HepG2 (cell line): ENCODE measurements around the gene ZNF324B. TPM values are rescaled to one million over a fixed set of nuclear protein-coding genes. Genes with fewer than 3 reads are reported as not detected.
A peak's percentile ranks its signal among the peaks of the same experiment; 100 is the strongest.

ENCODE experiments used
- ARNT2 ChIP-seq: sonication (generic); formaldehyde crosslinking; IDR thresholded peaks from 2 replicates; pipeline ENCODE4 v1.8.0; 2022; ENCODE audit warnings: mild to moderate bottlenecking, low read depth, missing genetic modification reagents, moderate library complexity
- ATF7 ChIP-seq, 2 experiments: fragments of 450-650 bp in 1 of 2; sonication (generic) in 1 of 2; formaldehyde crosslinking in 1 of 2; IDR thresholded peaks; 2 replicates each; pipeline versions ENCODE4 v1.4.0 to v1.6.1; 2016 to 2020; ENCODE audit warnings: antibody characterized with exemption in 1 of 2, mild to moderate bottlenecking in 1 of 2, missing genetic modification reagents in 1 of 2
- DRAP1 ChIP-seq: IDR thresholded peaks from 2 replicates; pipeline ENCODE4 v1.6.1; 2016; ENCODE audit warnings: missing genetic modification reagents, missing compliant biosample characterization
- E2F2 ChIP-seq: sonication (generic); formaldehyde crosslinking; IDR thresholded peaks from 2 replicates; pipeline ENCODE4 v1.4.0; 2020; ENCODE audit warnings: missing genetic modification reagents, borderline replicate concordance
- EHMT2 ChIP-seq: fragments of 200-600 bp; sonication (generic); IDR thresholded peaks from 2 replicates; pipeline ENCODE4 v1.7.0; 2017; ENCODE audit warnings: antibody characterized with exemption, low read depth, low read length, borderline replicate concordance
- GABPA ChIP-seq, 2 experiments: IDR thresholded peaks; 2 replicates each; pipeline ENCODE4 v1.6.1; 2011 to 2016; ENCODE audit warnings: low read depth in 2 of 2, low read length in 1 of 2, missing biosample characterization in 1 of 2, missing genetic modification characterization in 1 of 2
- HNF1A ChIP-seq, 2 experiments: sonication (generic) in 1 of 2; formaldehyde crosslinking in 1 of 2; IDR thresholded peaks; 2 replicates each; pipeline versions ENCODE4 v1.4.0 to v1.6.1; 2016 to 2020; ENCODE audit warnings: borderline replicate concordance in 1 of 2, low read depth in 1 of 2, mild to moderate bottlenecking in 1 of 2, missing genetic modification reagents in 1 of 2
- ISX ChIP-seq: sonication (generic); formaldehyde crosslinking; conservative IDR thresholded peaks from 2 replicates; pipeline ENCODE4 v1.5.0; 2020; ENCODE audit warnings: missing genetic modification reagents
- JDP2 ChIP-seq: sonication (generic); formaldehyde crosslinking; IDR thresholded peaks from 2 replicates; pipeline ENCODE4 v1.8.1; 2022; ENCODE audit warnings: missing genetic modification reagents, borderline replicate concordance
- KDM6A ChIP-seq: IDR thresholded peaks from 2 replicates; pipeline ENCODE4 v1.6.1; 2016; ENCODE audit warnings: low read depth
- KLF12 ChIP-seq: sonication (generic); formaldehyde crosslinking; IDR thresholded peaks from 2 replicates; pipeline ENCODE4 v1.4.0; 2020; ENCODE audit warnings: missing genetic modification reagents, borderline replicate concordance
- PAXIP1 ChIP-seq: sonication (generic); formaldehyde crosslinking; conservative IDR thresholded peaks from 2 replicates; pipeline ENCODE4 v1.4.0; 2020; ENCODE audit warnings: mild to moderate bottlenecking, missing genetic modification reagents, moderate library complexity
- SMARCE1 ChIP-seq: fragments of 450-650 bp; IDR thresholded peaks from 2 replicates; pipeline ENCODE4 v1.6.1; 2017; ENCODE audit warnings: borderline replicate concordance
- ZC3H4 ChIP-seq: sonication (generic); formaldehyde crosslinking; IDR thresholded peaks from 2 replicates; pipeline ENCODE4 v1.4.0; 2020; ENCODE audit warnings: missing genetic modification reagents, borderline replicate concordance
- ZNF446 ChIP-seq: sonication (generic); formaldehyde crosslinking; IDR thresholded peaks from 2 replicates; pipeline ENCODE4 v1.5.0; 2020; ENCODE audit warnings: mild to moderate bottlenecking, missing genetic modification reagents
- ZNF850 ChIP-seq: sonication (generic); formaldehyde crosslinking; conservative IDR thresholded peaks from 2 replicates; pipeline ENCODE4 v1.9.0; 2021; ENCODE audit warnings: mild to moderate bottlenecking, missing genetic modification reagents
- polyA plus RNA-seq, 8 experiments: library from polyadenylated mRNA; depleted of rRNA in 3 of 8; stranded (reverse) in 7 of 8; unstranded in 1 of 8; fragments of >200 nt; fragmentation: Illumina TruSeq in 4 of 8; extraction: Trizol in 4 of 8; gene quantifications; 2 replicates each; pipeline versions ENCODE4 v1.2.1 to v1.2.3, GENCODE V29; 2011 to 2016; ENCODE audit warnings: low read depth in 4 of 8, missing spikeins in 1 of 8, mixed read lengths in 1 of 8; ENCODE audit not compliant: insufficient read depth in 1 of 8
- total RNA-seq, 5 experiments: library from RNA; depleted of rRNA; stranded (reverse); fragments of >200 nt; fragmentation: Illumina TruSeq; extraction: Trizol; gene quantifications; 2 replicates each; pipeline ENCODE4 v1.2.3, GENCODE V29; 2016; ENCODE audit warnings: low read depth in 1 of 5

Gene ZNF324B
- total and polyA plus RNA-seq, 2 of the 13 experiments (the other 11 are each of a cell fraction or from before 2014, with no cell fraction given), result 0.53 to 3.0 TPM

GRCh38 chr19:58466760-58467589 is 15.6 kb downstream of the ZNF324B start, which contains the start of gene ZNF324 (continued):
- TF ChIP-seq HNF1A (IDR thresholded peaks at IDR 0.05; ENCODE audit: low read depth) (no peak), HNF1A (CRISPR knock-in tag; IDR thresholded peaks at IDR 0.05; ENCODE audit: borderline replicate concordance) (peak; percentile 35; the same call in 1 of the 2 replicates), ARNT2 (CRISPR knock-in tag) (no peak; the same call in 1 of the 2 replicates), KDM6A (CRISPR knock-in tag) (no peak), ISX (CRISPR knock-in tag) (no peak), JDP2 (CRISPR knock-in tag) (no peak), E2F2 (no peak), ZNF446 (CRISPR knock-in tag) (no peak), PAXIP1 (CRISPR knock-in tag) (no peak; the same call in 1 of the 2 replicates), DRAP1 (CRISPR knock-in tag) (peak; percentile 73), EHMT2 (no peak), ATF7 (IDR thresholded peaks at IDR 0.05) (no peak), ATF7 (CRISPR knock-in tag; IDR thresholded peaks at IDR 0.05) (no peak), KLF12 (CRISPR knock-in tag) (no peak; the same call in 1 of the 2 replicates), GABPA (IDR thresholded peaks at IDR 0.05; ENCODE audit: low read depth, low read length) (peak; percentile 86), GABPA (CRISPR knock-in tag; IDR thresholded peaks at IDR 0.05; ENCODE audit: low read depth) (peak; percentile 93), ZNF850 (no peak), SMARCE1 (no peak), ZC3H4 (CRISPR knock-in tag) (no peak)
